ENCODE results near the gene KDM8. TPM values are rescaled to one million over a fixed set of nuclear protein-coding genes. Genes with fewer than 3 reads are reported as not detected.

Gene KDM8
- total RNA-seq, 1 experiment from 2014 or later, result 5.3 TPM

DNA sequence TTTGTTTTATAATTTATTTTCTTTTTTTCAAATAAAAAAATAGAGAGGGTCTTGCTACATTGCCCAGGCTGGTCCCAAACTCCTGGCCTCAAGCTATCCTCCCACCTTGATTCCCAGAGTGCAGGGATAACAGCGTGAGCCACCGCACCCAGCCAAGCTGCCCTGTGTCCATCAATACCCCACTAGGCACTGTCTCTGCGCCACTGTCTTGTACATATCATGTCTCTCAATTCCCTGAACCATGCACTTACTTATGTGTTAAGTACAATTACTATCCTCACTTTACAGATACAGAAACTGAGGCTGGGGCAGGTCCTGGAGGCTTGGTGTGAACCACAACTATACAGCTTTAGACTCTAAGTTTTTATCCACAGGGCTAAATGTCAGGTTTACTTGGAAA, 53.5 kb downstream of the KDM8 start:
- intact Hi-C loops (cut with micrococcal nuclease), result no loop called here
- TF ChIP-seq SIN3A (IDR thresholded peaks at IDR 0.05; ENCODE audit: low read depth) (no peak), POLR2AphosphoS5 (IDR thresholded peaks at IDR 0.05; ENCODE audit: low read depth, low read length) (no peak), EZH2phosphoT487 (IDR thresholded peaks at IDR 0.05; ENCODE audit: borderline replicate concordance) (no peak), SP1 (IDR thresholded peaks at IDR 0.05; ENCODE audit: low read depth) (no peak), ELF1 (IDR thresholded peaks at IDR 0.05; ENCODE audit: borderline replicate concordance, low read depth) (no peak), SRF (IDR thresholded peaks at IDR 0.05; ENCODE audit: low read depth) (no peak), TCF7L2 (IDR thresholded peaks at IDR 0.05; ENCODE audit: borderline replicate concordance, extremely low read depth, insufficient read depth, insufficient read length) (no peak), JUND (IDR thresholded peaks at IDR 0.05) (no peak), CEBPB (IDR thresholded peaks at IDR 0.05; ENCODE audit: low read depth) (no peak)
- TF ChIP-seq, protein P1, sequence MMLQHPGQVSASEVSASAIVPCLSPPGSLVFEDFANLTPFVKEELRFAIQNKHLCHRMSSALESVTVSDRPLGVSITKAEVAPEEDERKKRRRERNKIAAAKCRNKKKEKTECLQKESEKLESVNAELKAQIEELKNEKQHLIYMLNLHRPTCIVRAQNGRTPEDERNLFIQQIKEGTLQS (IDR thresholded peaks at IDR 0.05), result no peak
- no peak overlapping the region for H3K9ac ChIP-seq (ENCODE audit: low read length)
- ChIA-PET CTCF (no interaction called here), POLR2A (no interaction called here), RAD21 (ENCODE audit: low non-redundant PET in 1 of 2, low total read pairs in 2 of 2, uncharacterized antibody in 2 of 2, unreplicated experiment in 2 of 2) (no interaction called here)
- no peaks in the 10 kb centered on the region for H3K79me2 ChIP-seq (ENCODE audit: insufficient read depth, low read length)
- no peak overlapping the region for H2AFZ ChIP-seq (ENCODE audit: low read depth, low read length, poor library complexity, severe bottlenecking)
- no peak for DNase-seq (ENCODE audit: low read depth, low spot score)
- BruUV-seq (replicated peaks), result no TSS peak
- no peak overlapping the region for H3K4me2 ChIP-seq (ENCODE audit: low read length)
- H3K27ac ChIP-seq (ENCODE audit: low read depth, low read length), result no peak overlapping the region
- no peaks in the 10 kb centered on the region for H3K27me3 ChIP-seq (ENCODE audit: insufficient read depth, low read length)
- peaks cover 0 to 4% of the 10 kb centered on the region in 2 experiments; a peak in 1 of 4 replicates for H3K36me3 ChIP-seq (ENCODE audit: control insufficient read depth in 1 of 2, insufficient read depth in 2 of 2, low read length in 2 of 2)
- H3K9me3 ChIP-seq (ENCODE audit: control insufficient read depth in 1 of 2, insufficient read depth in 1 of 2, low read depth in 1 of 2, low read length in 2 of 2), result no peaks in the 10 kb centered on the region
- H3K4me3 ChIP-seq (replicated peaks in 1 of 2; ENCODE audit: low read depth in 1 of 2, low read length in 2 of 2), result no peak overlapping the region
- no peaks in the 10 kb centered on the region for H4K20me1 ChIP-seq (ENCODE audit: insufficient read depth)
- H3K9me2 ChIP-seq (ENCODE audit: insufficient read depth), result no peaks in the 10 kb centered on the region
- H3K4me1 ChIP-seq (ENCODE audit: control insufficient read depth in 1 of 2, insufficient read depth in 2 of 2, low read length in 2 of 2), result peaks cover 30 to 57% of the 10 kb centered on the region in 2 experiments
- no peak for ATAC-seq

DNA sequence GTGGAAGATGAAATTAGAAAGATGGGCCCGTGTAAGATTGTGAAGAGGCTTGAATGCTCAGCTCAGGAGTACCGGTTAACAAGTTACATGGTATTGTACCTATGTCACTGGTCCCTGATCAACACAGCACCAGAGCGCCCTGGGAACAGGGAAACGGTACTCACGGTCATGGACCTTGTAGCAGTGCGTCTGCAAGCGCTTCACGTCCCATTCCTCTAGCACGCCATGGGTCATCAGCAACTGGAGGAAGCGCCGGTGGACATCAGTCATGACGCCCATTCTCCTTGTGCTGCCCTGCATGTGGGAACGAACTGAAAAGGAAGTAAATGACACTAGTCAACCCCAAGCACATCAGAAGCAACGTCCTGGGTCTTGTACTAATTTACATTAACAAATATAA, 53.9 kb downstream of the KDM8 start:
- RAD21 ChIA-PET (ENCODE audit: low non-redundant PET in 1 of 2, low total read pairs in 2 of 2, uncharacterized antibody in 2 of 2, unreplicated experiment in 2 of 2), result no interaction called here
- no TSS peak for BruUV-seq (replicated peaks)
- TF ChIP-seq ZFX (IDR thresholded peaks at IDR 0.05) (no peak), SRF (IDR thresholded peaks at IDR 0.05; ENCODE audit: low read depth) (no peak), EGR1 (IDR thresholded peaks at IDR 0.05; ENCODE audit: low read depth) (no peak)
- TF ChIP-seq, protein P2, sequence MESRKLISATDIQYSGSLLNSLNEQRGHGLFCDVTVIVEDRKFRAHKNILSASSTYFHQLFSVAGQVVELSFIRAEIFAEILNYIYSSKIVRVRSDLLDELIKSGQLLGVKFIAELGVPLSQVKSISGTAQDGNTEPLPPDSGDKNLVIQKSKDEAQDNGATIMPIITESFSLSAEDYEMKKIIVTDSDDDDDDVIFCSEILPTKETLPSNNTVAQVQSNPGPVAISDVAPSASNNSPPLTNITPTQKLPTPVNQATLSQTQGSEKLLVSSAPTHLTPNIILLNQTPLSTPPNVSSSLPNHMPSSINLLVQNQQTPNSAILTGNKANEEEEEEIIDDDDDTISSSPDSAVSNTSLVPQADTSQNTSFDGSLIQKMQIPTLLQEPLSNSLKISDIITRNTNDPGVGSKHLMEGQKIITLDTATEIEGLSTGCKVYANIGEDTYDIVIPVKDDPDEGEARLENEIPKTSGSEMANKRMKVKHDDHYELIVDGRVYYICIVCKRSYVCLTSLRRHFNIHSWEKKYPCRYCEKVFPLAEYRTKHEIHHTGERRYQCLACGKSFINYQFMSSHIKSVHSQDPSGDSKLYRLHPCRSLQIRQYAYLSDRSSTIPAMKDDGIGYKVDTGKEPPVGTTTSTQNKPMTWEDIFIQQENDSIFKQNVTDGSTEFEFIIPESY (IDR thresholded peaks at IDR 0.05; ENCODE audit: extremely low read depth, insufficient replicate concordance, low read length), result no peak
- TF ChIP-seq, protein P3, sequence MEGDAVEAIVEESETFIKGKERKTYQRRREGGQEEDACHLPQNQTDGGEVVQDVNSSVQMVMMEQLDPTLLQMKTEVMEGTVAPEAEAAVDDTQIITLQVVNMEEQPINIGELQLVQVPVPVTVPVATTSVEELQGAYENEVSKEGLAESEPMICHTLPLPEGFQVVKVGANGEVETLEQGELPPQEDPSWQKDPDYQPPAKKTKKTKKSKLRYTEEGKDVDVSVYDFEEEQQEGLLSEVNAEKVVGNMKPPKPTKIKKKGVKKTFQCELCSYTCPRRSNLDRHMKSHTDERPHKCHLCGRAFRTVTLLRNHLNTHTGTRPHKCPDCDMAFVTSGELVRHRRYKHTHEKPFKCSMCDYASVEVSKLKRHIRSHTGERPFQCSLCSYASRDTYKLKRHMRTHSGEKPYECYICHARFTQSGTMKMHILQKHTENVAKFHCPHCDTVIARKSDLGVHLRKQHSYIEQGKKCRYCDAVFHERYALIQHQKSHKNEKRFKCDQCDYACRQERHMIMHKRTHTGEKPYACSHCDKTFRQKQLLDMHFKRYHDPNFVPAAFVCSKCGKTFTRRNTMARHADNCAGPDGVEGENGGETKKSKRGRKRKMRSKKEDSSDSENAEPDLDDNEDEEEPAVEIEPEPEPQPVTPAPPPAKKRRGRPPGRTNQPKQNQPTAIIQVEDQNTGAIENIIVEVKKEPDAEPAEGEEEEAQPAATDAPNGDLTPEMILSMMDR (IDR thresholded peaks at IDR 0.05 in 2 of 3, conservative IDR thresholded peaks at IDR 0.05 in 1 of 3; ENCODE audit: borderline replicate concordance in 1 of 3, insufficient read depth in 1 of 3, low read depth in 2 of 3, low read length in 2 of 3), result no peak

More for the DNA sequence above, 53.9 kb downstream of the KDM8 start:
- intact Hi-C loops (cut with micrococcal nuclease), result no loop called here
- H3K4me2 ChIP-seq (ENCODE audit: low read length), result no peak overlapping the region
- H3K9ac ChIP-seq (ENCODE audit: low read length), result no peak overlapping the region
- H4K20me1 ChIP-seq (ENCODE audit: insufficient read depth), result no peaks in the 10 kb centered on the region
- H3K9me2 ChIP-seq (ENCODE audit: insufficient read depth), result no peaks in the 10 kb centered on the region
- H2AFZ ChIP-seq (ENCODE audit: low read depth, low read length, poor library complexity, severe bottlenecking), result no peak overlapping the region
- H3K27me3 ChIP-seq (ENCODE audit: insufficient read depth, low read length), result no peaks in the 10 kb centered on the region
- H3K4me1 ChIP-seq (ENCODE audit: control insufficient read depth in 1 of 2, insufficient read depth in 2 of 2, low read length in 2 of 2), result peaks cover 29 to 57% of the 10 kb centered on the region in 2 experiments
- no peak for DNase-seq (ENCODE audit: low read depth, low spot score)
- ChIA-PET CTCF (no interaction called here), POLR2A (no interaction called here)
- 0 out of 2 replicates have a peak, but pooled peaks cover 1% of the 10 kb centered on the region for H3K79me2 ChIP-seq (ENCODE audit: insufficient read depth, low read length)
- no peak for ATAC-seq
- peaks cover 0 to 4% of the 10 kb centered on the region in 2 experiments; a peak in 1 of 4 replicates for H3K36me3 ChIP-seq (ENCODE audit: control insufficient read depth in 1 of 2, insufficient read depth in 2 of 2, low read length in 2 of 2)
- no peak overlapping the region for H3K27ac ChIP-seq (ENCODE audit: low read depth, low read length)
- no peak overlapping the region for H3K4me3 ChIP-seq (replicated peaks in 1 of 2; ENCODE audit: low read depth in 1 of 2, low read length in 2 of 2)
- no peaks in the 10 kb centered on the region for H3K9me3 ChIP-seq (ENCODE audit: control insufficient read depth in 1 of 2, insufficient read depth in 1 of 2, low read depth in 1 of 2, low read length in 2 of 2)

Data from HCT116 (cell line).